ENCODE measurements around the gene SRPK2.

DNA sequence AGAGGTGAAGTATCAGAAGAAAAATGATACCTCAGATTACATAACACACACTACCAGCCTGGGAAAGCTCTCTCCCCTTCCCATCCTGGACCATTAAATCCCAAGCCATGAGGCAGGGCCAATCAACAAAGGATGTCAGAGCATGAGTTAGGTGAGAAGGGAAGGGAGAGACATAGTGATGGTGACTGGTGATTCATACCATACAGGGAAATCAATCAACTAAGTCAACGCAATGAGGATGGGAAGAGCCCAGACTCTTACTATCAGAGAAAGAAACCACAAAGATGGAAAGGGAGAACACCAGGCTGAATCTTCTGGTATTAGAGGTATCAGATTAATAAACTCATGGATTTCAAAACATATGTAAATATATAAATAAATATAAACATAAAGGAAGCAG, 189.3 kb downstream of the SRPK2 start:
- TF ChIP-seq POLR2AphosphoS5 (IDR thresholded peaks at IDR 0.05; ENCODE audit: low read depth, low read length) (no peak), TAF1 (IDR thresholded peaks at IDR 0.05; ENCODE audit: borderline replicate concordance, low read depth, low read length) (no peak)

Measured in GM12892 (cell line).